ENCODE results near the gene SRP72. TPM values are rescaled to one million over a fixed set of nuclear protein-coding genes. Genes with fewer than 3 reads are reported as not detected.

Gene SRP72
- total and polyA plus RNA-seq, 2 of the 8 experiments (the other 6 are each of a cell fraction or from before 2014, with no cell fraction given) = 37.7 to 144 TPM

DNA sequence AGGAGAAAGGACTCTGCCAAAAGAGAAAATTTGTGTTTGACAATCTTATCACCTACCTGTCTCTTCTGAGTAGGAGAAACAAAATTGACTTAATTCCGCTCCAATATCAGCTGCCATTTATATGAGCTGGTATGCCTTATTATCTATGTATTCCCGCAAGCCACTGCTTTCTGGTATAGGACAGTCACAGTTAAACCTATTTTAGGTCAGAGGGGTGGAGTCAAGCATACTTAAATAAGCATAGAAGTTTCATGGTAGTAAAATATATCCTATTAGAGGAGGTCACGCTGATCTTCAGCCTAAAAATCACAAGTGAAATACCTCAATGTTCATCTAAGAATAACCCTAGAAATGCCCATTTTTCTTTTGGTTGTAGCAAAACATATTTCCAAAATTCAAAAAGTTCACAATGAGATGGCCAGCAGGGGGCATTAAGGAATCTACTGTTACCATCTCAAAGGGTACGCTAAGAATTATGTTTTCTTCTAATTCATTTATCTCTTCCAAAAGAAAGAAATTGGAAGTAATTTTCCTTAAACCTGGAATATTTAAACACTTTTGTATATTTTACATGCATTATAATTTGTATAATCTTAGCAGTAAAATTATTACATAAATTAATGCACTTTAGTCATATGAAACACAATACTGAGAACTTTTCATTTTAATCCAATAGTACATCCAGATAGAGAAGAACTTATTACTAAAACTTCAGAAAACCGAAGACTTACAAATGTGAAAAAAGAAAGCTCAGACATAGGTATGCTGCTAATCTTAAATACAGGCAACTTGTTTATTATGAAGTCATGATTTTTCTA lies 42.5 kb upstream of the SRP72 start (continued):
- TF ChIP-seq TBP (IDR thresholded peaks at IDR 0.05; ENCODE audit: low read depth, low read length) (no peak), JUND (IDR thresholded peaks at IDR 0.05; ENCODE audit: low read length) (no peak), TCF12 (IDR thresholded peaks at IDR 0.05; ENCODE audit: low read depth, low read length) (no peak)
- TF ChIP-seq, protein P1, sequence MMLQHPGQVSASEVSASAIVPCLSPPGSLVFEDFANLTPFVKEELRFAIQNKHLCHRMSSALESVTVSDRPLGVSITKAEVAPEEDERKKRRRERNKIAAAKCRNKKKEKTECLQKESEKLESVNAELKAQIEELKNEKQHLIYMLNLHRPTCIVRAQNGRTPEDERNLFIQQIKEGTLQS (IDR thresholded peaks at IDR 0.05; ENCODE audit: insufficient read depth, low read depth, low read length) = no peak
